SK-N-SH (cell line): ENCODE results near the gene SHMT1.

Experiments
- CTCF ChIP-seq: fragments of 200-600 bp; sonication (generic); IDR thresholded peaks from 2 replicates; pipeline ENCODE4 v1.6.1; 2017; ENCODE audit warnings: antibody characterized with exemption, mild to moderate bottlenecking, moderate library complexity
- EP300 ChIP-seq, 2 experiments: IDR thresholded peaks; 2 replicates each; pipeline versions ENCODE4 v1.4.0 to v1.6.1; 2012; ENCODE audit warnings: borderline replicate concordance in 1 of 2, low read depth in 1 of 2, low read length in 1 of 2
- JUND ChIP-seq: IDR thresholded peaks from 2 replicates; pipeline ENCODE4 v1.4.0; 2012
- NFIC ChIP-seq: IDR thresholded peaks from 2 replicates; pipeline ENCODE4 v1.4.0; 2012; ENCODE audit warnings: borderline replicate concordance
- POLR2AphosphoS5 ChIP-seq: IDR thresholded peaks from 2 replicates; pipeline ENCODE4 v1.6.1; 2012; ENCODE audit warnings: low read depth, low read length
- RAD21 ChIP-seq: IDR thresholded peaks from 2 replicates; pipeline ENCODE4 v1.6.1; 2012; ENCODE audit warnings: mild to moderate bottlenecking, low read length
- SMC3 ChIP-seq: IDR thresholded peaks from 2 replicates; pipeline ENCODE4 v1.6.1; 2012; ENCODE audit warnings: low read depth, low read length, improper control_type of control experiment
- YY1 ChIP-seq: IDR thresholded peaks from 2 replicates; pipeline ENCODE4 v1.4.0; 2012; ENCODE audit warnings: low read depth, mild to moderate bottlenecking
- ZBTB33 ChIP-seq: IDR thresholded peaks from 2 replicates; pipeline ENCODE4 v1.4.0; 2012; ENCODE audit warnings: low read depth, borderline replicate concordance

- TF ChIP-seq EP300 (IDR thresholded peaks at IDR 0.05; ENCODE audit: borderline replicate concordance in 1 of 2, low read depth in 1 of 2, low read length in 1 of 2), result no peak
- no peak for TF ChIP-seq POLR2AphosphoS5
- TF ChIP-seq JUND, result no peak
- TF ChIP-seq SMC3, result no peak
- TF ChIP-seq RAD21, result no peak
- TF ChIP-seq CTCF, result no peak
- TF ChIP-seq YY1, result no peak
- no peak for TF ChIP-seq ZBTB33
- no peak for TF ChIP-seq NFIC
These were observed 9.8 kb downstream of the SHMT1 start for GRCh38 chr17:18353541-18353940.
